ENCODE results near the gene SEC24A.

DNA sequence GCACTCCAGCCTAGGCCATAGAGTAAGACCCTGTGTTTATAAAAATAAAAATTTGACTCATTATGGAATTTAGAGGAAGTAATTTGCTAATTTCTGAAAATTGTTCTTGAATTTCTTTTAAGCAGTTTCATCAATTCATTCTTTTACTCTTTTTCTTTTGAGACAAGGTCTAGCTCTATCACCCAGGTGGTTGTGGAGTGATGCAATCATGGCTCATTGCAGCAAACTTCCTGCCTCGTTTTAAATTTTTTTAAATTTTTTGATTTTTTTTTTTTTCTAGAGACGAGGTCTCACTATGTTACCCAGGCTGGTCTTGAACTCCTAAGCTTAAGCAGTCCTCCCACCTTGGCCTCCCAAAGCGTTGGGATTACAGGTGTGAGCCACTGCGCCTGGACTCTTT is 86.7 kb downstream of the SEC24A start:
- TF ChIP-seq POLR2A (IDR thresholded peaks at IDR 0.05) (no peak), CTCF (IDR thresholded peaks at IDR 0.05) (no peak)

All from lower leg skin (tissue), 3 donors.